Progenitor cell of endocrine pancreas (in vitro differentiated cells): ENCODE measurements around the gene NHERF1. TPM values are rescaled to one million over a fixed set of nuclear protein-coding genes. Genes with fewer than 3 reads are reported as not detected.

Experiments used
- DNase-seq: peaks from one replicate; pipeline ENCODE4 v3.0.0; 2021; ENCODE audit warnings: low spot score; ENCODE audit not compliant: unreplicated experiment
- H3K27ac Mint-ChIP-seq: 2 replicates; pipeline ENCODE4 v1.8.0; 2021; ENCODE audit warnings: mild to moderate bottlenecking, moderate library complexity, mixed read lengths
- H3K27me3 Mint-ChIP-seq: 2 replicates; pipeline ENCODE4 v1.8.0; 2021; ENCODE audit warnings: mixed read lengths
- H3K36me3 Mint-ChIP-seq: 2 replicates; pipeline ENCODE4 v1.8.0; 2022; ENCODE audit warnings: mixed read lengths; ENCODE audit not compliant: insufficient read depth
- H3K4me1 Mint-ChIP-seq: 2 replicates; pipeline ENCODE4 v1.8.0; 2021; ENCODE audit warnings: low read depth, mixed read lengths
- H3K4me3 Mint-ChIP-seq: 2 replicates; pipeline ENCODE4 v1.8.0; 2021; ENCODE audit warnings: low read depth, mild to moderate bottlenecking, moderate library complexity, mixed read lengths
- H3K9me3 Mint-ChIP-seq: 2 replicates; pipeline ENCODE4 v1.8.0; 2021; ENCODE audit warnings: low read depth, mixed read lengths
- total RNA-seq: library from RNA; stranded (reverse); gene quantifications from 2 replicates; pipeline ENCODE4 v1.2.1, GENCODE V29; 2021
- TF ChIP-seq, protein P1 (sequence below): fragments of 200-600 bp; sonication (generic); IDR thresholded peaks from one replicate; pipeline ENCODE4 v1.5.0; 2021; ENCODE audit warnings: antibody characterized with exemption, mild to moderate bottlenecking; ENCODE audit not compliant: unreplicated experiment

Gene NHERF1
- total RNA-seq, 1 donor from 2014 or later = 143 TPM

GRCh38 chr17:74800531-74800930, 52.1 kb downstream of the NHERF1 start:
- Mint-ChIP-seq H3K36me3 (peaks cover 8% of the 10 kb centered on the region), H3K4me1 (no peaks in the 10 kb centered on the region), H3K9me3 (no peaks in the 10 kb centered on the region), H3K4me3 (no peak overlapping the region), H3K27ac (peak overlapping the region; percentile 8), H3K27me3 (no peaks in the 10 kb centered on the region)
- TF ChIP-seq, protein P1, sequence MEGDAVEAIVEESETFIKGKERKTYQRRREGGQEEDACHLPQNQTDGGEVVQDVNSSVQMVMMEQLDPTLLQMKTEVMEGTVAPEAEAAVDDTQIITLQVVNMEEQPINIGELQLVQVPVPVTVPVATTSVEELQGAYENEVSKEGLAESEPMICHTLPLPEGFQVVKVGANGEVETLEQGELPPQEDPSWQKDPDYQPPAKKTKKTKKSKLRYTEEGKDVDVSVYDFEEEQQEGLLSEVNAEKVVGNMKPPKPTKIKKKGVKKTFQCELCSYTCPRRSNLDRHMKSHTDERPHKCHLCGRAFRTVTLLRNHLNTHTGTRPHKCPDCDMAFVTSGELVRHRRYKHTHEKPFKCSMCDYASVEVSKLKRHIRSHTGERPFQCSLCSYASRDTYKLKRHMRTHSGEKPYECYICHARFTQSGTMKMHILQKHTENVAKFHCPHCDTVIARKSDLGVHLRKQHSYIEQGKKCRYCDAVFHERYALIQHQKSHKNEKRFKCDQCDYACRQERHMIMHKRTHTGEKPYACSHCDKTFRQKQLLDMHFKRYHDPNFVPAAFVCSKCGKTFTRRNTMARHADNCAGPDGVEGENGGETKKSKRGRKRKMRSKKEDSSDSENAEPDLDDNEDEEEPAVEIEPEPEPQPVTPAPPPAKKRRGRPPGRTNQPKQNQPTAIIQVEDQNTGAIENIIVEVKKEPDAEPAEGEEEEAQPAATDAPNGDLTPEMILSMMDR = no peak
- no peak for DNase-seq

DNA sequence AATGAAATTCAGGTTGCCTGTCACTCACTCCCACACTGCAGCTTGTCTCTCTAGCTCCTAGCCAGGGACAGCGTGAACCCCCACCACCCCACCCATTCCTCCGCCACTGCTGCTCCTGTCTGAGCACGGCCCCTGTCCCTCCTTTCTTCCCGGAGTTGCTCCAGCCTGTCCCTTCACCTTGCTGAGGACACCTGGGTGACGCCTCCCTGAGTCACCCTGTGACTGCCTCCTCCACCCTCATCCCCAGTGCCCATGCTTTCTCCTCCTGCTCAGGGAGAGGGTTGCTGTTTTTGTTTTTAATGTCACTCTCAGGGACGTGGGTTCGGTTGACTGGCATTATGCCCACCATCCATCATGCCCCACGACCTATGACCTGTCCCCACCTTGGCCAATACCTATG, 53.5 kb downstream of the NHERF1 start:
- Mint-ChIP-seq H3K4me1 (no peaks in the 10 kb centered on the region), H3K36me3 (peaks cover 6% of the 10 kb centered on the region), H3K4me3 (no peak overlapping the region), H3K27ac (peak overlapping the region; percentile 59), H3K9me3 (no peaks in the 10 kb centered on the region), H3K27me3 (no peaks in the 10 kb centered on the region)
- no peak for DNase-seq
- TF ChIP-seq, protein P1 = no peak

- Mint-ChIP-seq H3K36me3 (peaks cover 6% of the 10 kb centered on the region), H3K27ac (no peak overlapping the region), H3K4me1 (no peaks in the 10 kb centered on the region), H3K27me3 (no peaks in the 10 kb centered on the region), H3K4me3 (no peak overlapping the region), H3K9me3 (no peaks in the 10 kb centered on the region)
- no peak for DNase-seq
- TF ChIP-seq, protein P1 = no peak
These were observed 55.0 kb downstream of the NHERF1 start for GRCh38 chr17:74803388-74803930.

- Mint-ChIP-seq H3K27ac (no peak overlapping the region), H3K27me3 (no peaks in the 10 kb centered on the region), H3K9me3 (no peaks in the 10 kb centered on the region), H3K4me1 (no peaks in the 10 kb centered on the region), H3K4me3 (no peak overlapping the region), H3K36me3 (peaks cover 5% of the 10 kb centered on the region)
- TF ChIP-seq, protein P1 = no peak
- DNase-seq = no peak
These were observed 55.5 kb downstream of the NHERF1 start for GRCh38 chr17:74803971-74804370.

DNA sequence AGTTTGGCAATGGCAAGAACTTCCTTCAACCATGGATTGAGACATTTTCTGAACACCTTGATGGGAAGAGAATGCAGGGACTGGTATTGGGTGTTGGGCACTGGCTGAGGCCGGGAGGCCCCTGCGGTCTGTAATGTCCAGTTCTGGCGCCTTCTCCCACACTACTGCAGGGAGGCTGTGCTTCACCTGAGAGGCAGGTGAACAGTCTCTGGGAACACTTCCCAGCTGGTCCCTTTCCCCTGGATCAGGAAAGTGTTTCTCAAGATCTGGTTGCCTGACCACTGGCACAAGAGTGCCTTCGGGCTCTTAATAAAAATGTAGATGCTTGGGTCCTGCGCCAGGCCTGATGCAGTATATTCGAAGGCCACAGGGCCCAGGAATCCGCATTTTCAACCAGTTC, 56.3 kb downstream of the NHERF1 start:
- TF ChIP-seq, protein P1 = no peak
- H3K4me3 Mint-ChIP-seq = no peak overlapping the region
- H3K9me3 Mint-ChIP-seq = no peaks in the 10 kb centered on the region
- DNase-seq = no peak
- peaks cover 5% of the 10 kb centered on the region for H3K36me3 Mint-ChIP-seq
- H3K27ac Mint-ChIP-seq = no peak overlapping the region
- H3K4me1 Mint-ChIP-seq = no peaks in the 10 kb centered on the region
- no peaks in the 10 kb centered on the region for H3K27me3 Mint-ChIP-seq
